Measurements from ENCODE around the gene POF1B. TPM values are rescaled to one million over a fixed set of nuclear protein-coding genes. Genes with fewer than 3 reads are reported as not detected.

POF1B gene
- total and polyA plus RNA-seq, 2 donors (not counting 3 experiments of a cell fraction or from before 2014, with no cell fraction given) = 0.20 TPM; not detected in 1

GRCh38 chrX:85365370-85365995, 14.0 kb downstream of the POF1B start:
- dilution Hi-C loops (cut with MboI; ENCODE audit: extremely low pct_ligation_motif_present, low sequenced_read_pairs) = no loop called here
- no peaks in the 10 kb centered on the region for H3K36me3 ChIP-seq (ENCODE audit: control insufficient read depth in 2 of 2, extremely low read depth in 1 of 2, insufficient read depth in 2 of 2, low read length in 2 of 2)
- no peaks in the 10 kb centered on the region for H3K9me3 ChIP-seq (replicated peaks; ENCODE audit: control insufficient read depth, insufficient read depth, low read length)
- POLR2A ChIA-PET = no interaction called here
- H3K9me1 ChIP-seq (replicated peaks; ENCODE audit: control insufficient read depth, extremely low read depth, insufficient read depth, low read length) = no peaks in the 10 kb centered on the region
- no TSS peak for BruUV-seq (replicated peaks)
- H3K9ac ChIP-seq (replicated peaks; ENCODE audit: extremely low read depth, insufficient read depth, low read length) = no peak overlapping the region
- no peak for FAIRE-seq
- CTCF ChIA-PET = no interaction called here
- TF ChIP-seq JUN (IDR thresholded peaks at IDR 0.05; ENCODE audit: borderline replicate concordance, insufficient read depth, insufficient read length, low read depth) = no peak
- no peak for TF ChIP-seq CTCF (IDR thresholded peaks at IDR 0.05; ENCODE audit: extremely low read depth in 1 of 2, insufficient read depth in 1 of 2, low read depth in 1 of 2, low read length in 2 of 2)
- TF ChIP-seq POLR2AphosphoS5 (IDR thresholded peaks at IDR 0.05; ENCODE audit: insufficient read depth, low read depth, low read length) = no peak
- no peak for TF ChIP-seq MYC (IDR thresholded peaks at IDR 0.05; ENCODE audit: low read depth, low read length)
- intact Hi-C loops (cut with micrococcal nuclease) = no loop called here
- H3K4me1 ChIP-seq (ENCODE audit: control insufficient read depth, extremely low read depth, insufficient read depth, low read length) = no peaks in the 10 kb centered on the region
- H3K4me3 ChIP-seq (replicated peaks in 1 of 3; ENCODE audit: insufficient read depth in 1 of 3, low read depth in 1 of 3, low read length in 3 of 3) = no peak overlapping the region
- H3K79me2 ChIP-seq (ENCODE audit: control insufficient read depth, insufficient read depth, low read length) = no peaks in the 10 kb centered on the region
- H3K27me3 ChIP-seq (ENCODE audit: control insufficient read depth in 2 of 2, insufficient read depth in 2 of 2, low read length in 2 of 2) = no peaks in the 10 kb centered on the region
- no peak overlapping the region for H2AFZ ChIP-seq (ENCODE audit: low read depth, low read length)
- no peak overlapping the region for H3K4me2 ChIP-seq (ENCODE audit: insufficient read depth, low read length)
- H4K20me1 ChIP-seq (replicated peaks; ENCODE audit: control insufficient read depth, extremely low read depth, insufficient read depth, low read length) = no peaks in the 10 kb centered on the region
- no peak overlapping the region for H3K27ac ChIP-seq (ENCODE audit: insufficient read depth, low read depth, low read length)
- no peak for DNase-seq (ENCODE audit: low read depth, low spot score)

GRCh38 chrX:85359051-85359450, 20.4 kb downstream of the POF1B start:
- H3K79me2 ChIP-seq (ENCODE audit: control insufficient read depth, insufficient read depth, low read length) = no peaks in the 10 kb centered on the region
- no peaks in the 10 kb centered on the region for H3K36me3 ChIP-seq (ENCODE audit: control insufficient read depth in 2 of 2, extremely low read depth in 1 of 2, insufficient read depth in 2 of 2, low read length in 2 of 2)
- no peak for DNase-seq (ENCODE audit: low read depth, low spot score)
- TF ChIP-seq MYC (IDR thresholded peaks at IDR 0.05; ENCODE audit: low read depth, low read length) = no peak
- TF ChIP-seq MAX (IDR thresholded peaks at IDR 0.05; ENCODE audit: insufficient read depth, insufficient read length) = no peak
- no peak for TF ChIP-seq POLR2AphosphoS5 (IDR thresholded peaks at IDR 0.05; ENCODE audit: insufficient read depth, low read depth, low read length)
- no peak overlapping the region for H3K9ac ChIP-seq (replicated peaks; ENCODE audit: extremely low read depth, insufficient read depth, low read length)
- BruUV-seq (replicated peaks) = no TSS peak
- no peaks in the 10 kb centered on the region for H4K20me1 ChIP-seq (replicated peaks; ENCODE audit: control insufficient read depth, extremely low read depth, insufficient read depth, low read length)
- ChIA-PET POLR2A (no interaction called here), CTCF (no interaction called here)
- H3K9me3 ChIP-seq (replicated peaks; ENCODE audit: control insufficient read depth, insufficient read depth, low read length) = no peaks in the 10 kb centered on the region
- intact Hi-C loops (cut with micrococcal nuclease) (no loop called here), dilution Hi-C loops (cut with MboI; ENCODE audit: extremely low pct_ligation_motif_present, low sequenced_read_pairs) (no loop called here)
- H3K4me3 ChIP-seq (replicated peaks in 1 of 3; ENCODE audit: insufficient read depth in 1 of 3, low read depth in 1 of 3, low read length in 3 of 3) = no peak overlapping the region
- FAIRE-seq = no peak
- no peak overlapping the region for H2AFZ ChIP-seq (ENCODE audit: low read depth, low read length)
- H3K9me1 ChIP-seq (replicated peaks; ENCODE audit: control insufficient read depth, extremely low read depth, insufficient read depth, low read length) = no peaks in the 10 kb centered on the region
- no peak overlapping the region for H3K4me2 ChIP-seq (ENCODE audit: insufficient read depth, low read length)
- no peaks in the 10 kb centered on the region for H3K4me1 ChIP-seq (ENCODE audit: control insufficient read depth, extremely low read depth, insufficient read depth, low read length)
- no peak overlapping the region for H3K27ac ChIP-seq (ENCODE audit: insufficient read depth, low read depth, low read length)
- H3K27me3 ChIP-seq (ENCODE audit: control insufficient read depth in 2 of 2, insufficient read depth in 2 of 2, low read length in 2 of 2) = no peaks in the 10 kb centered on the region

All from endothelial cell of umbilical vein (primary cell).